GM18519 (cell line): ENCODE measurements around the gene B3GLCT.

ENCODE experiments used
- ATAC-seq: cut with Tn5 transposase; IDR thresholded peaks from one replicate; pipeline ENCODE4 v1.9.1; 2021; ENCODE audit warnings: mild to moderate bottlenecking, moderate library complexity; ENCODE audit not compliant: unreplicated experiment, low FRiP score

The B3GLCT gene

DNA sequence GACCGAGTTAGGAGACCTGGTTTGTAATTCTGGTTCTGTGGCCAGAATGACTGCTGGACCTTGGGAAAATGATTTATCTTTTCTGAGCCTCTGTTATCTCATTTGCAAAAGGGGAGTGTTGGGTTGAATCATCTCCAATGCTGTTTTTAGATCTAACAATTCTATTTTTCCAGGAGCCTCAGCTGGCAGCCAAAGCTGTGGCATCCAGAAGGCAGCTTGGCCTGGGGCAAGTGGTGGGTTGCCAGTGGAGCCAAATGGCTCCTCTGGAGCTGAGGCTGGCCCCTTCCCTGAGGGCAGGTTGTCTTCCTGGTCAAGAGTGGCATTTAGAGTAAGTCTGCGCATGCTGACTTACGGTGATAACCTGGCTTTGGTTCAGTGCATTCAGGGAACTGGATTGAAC lies 21.3 kb downstream of the B3GLCT start:
- ATAC-seq = no peak

DNA sequence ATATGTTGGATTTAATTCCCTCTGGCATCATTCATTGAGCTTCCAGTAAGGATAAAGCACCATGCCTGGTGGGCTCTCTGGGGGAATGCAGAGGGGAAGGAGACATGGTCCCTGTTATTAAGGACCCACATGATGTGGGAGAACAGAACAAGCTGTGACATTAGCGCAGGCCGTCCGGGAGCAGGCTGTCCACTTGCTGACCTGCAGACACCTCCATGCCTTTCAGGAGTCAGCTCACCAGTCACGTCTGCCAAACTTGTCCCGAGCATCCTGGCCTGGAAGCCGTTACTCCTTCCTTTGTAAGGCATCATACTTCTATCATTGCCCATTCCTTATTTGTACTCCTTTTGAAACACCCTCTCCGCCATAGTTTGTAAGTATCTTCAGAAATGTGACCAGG lies 23.4 kb downstream of the B3GLCT start:
- no peak for ATAC-seq

DNA sequence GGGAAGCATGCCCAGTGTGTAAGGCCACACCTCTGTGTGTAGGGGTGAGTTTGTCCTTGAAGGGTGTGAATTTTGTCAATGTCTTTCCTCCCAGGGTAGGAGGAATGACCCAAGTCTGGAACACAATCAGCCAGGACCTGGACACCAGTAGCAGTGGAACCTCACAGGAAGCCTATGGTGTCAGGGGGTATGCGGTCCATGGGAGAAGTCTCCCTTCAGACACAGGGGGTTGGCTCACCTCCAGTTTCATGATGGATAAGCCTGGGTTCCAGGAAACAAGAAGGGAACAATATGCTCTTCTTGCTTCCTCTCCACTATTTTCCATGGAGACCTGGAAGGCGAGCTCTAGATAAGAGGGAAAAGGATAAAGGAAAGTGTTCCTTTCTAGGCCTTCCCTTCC lies 23.9 kb downstream of the B3GLCT start:
- no peak for ATAC-seq

- ATAC-seq = no peak
Measured at GRCh38 chr13:31224174-31224669, 24.4 kb downstream of the B3GLCT start.

GRCh38 chr13:31224963-31225559 lies 25.3 kb downstream of the B3GLCT start:
- no peak for ATAC-seq

DNA sequence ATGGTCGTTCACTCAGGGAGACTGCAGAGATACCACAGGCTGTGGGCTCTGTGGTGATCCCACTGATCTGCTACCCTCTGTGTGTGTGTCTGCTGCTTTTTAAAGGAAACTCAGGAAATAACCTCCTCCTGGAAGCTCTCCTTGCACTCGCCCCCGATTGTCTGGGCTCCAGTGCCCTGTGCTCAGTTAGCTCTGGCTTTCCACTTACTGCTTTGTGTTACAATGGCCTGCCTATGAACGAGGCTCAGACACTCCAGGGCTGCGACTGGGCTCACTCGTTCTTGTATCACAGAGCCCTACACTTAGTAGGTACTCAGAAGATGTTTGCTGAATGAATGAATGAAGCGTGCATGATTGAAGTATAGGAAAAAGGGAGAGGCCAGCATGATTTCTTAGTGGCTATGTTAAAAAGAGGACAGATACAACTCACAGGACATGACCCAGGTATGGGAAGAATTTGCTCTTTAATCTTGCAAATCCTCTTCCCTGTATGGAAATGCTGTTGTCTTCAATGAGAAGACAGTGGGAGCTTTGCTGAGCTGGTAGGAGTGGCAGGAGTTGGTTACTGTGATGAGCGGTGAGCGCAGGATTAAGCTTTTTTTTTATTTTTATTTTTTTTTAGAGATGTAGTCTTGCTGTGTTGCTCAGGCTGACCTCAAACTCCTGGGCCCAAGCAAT lies 26.4 kb downstream of the B3GLCT start:
- ATAC-seq = no peak

DNA sequence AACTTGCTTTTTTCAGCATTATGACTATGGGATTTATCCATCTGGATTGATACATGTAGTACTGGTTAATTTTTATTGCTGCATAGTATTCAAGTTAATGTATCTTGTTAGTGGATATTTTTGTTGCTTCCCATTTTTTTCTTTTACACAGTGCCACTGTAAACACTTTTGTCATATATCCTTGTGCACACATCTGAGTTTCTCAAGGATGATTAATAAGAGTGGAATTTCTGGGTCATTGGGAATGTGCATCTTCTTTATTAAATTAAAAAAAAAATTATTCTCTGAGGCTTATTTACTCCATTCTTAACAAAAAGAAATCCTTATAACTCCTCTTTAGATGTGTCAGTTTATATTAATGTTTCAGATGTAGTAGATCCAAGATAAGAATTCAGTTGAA lies 27.3 kb downstream of the B3GLCT start:
- no peak for ATAC-seq

DNA sequence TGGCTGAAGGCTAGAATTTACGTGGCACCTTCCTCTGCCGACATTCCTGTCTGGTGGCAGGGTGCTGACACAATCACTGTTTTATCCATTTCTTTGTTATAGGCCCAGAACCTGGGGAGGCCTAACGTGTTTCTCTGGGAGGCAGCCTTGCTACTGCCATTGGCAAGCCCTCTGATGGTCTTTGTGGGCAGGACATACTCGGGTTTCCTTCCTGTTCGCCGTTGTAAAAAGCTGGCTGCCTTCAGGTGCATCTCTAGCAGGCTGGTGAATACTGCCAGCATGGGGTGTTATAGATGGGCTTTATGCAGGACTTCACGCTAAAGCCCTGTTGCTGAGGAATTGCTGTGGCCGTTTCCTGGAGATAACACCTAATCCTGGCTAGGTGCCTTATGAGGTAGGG lies 28.1 kb downstream of the B3GLCT start:
- no peak for ATAC-seq

DNA sequence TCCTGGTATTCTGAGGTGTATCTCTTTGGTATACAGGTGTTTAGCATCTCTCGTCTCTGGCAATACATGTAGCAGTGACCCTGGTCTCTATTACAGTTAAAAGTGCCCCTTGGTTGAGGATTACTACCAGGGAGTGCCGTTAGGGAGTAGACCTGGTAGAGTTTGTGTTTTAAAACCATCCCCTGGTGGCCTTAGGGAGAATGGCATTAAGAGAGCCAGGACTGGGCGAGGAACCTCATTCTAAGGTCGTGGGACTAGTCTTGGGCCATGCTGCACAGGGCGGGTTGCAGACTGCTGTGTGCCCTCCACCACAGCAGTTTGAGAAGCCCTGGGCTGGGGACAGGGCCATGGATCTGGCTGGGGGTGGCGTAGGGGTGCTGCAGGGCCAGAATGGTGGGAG lies 35.0 kb downstream of the B3GLCT start:
- no peak for ATAC-seq

DNA sequence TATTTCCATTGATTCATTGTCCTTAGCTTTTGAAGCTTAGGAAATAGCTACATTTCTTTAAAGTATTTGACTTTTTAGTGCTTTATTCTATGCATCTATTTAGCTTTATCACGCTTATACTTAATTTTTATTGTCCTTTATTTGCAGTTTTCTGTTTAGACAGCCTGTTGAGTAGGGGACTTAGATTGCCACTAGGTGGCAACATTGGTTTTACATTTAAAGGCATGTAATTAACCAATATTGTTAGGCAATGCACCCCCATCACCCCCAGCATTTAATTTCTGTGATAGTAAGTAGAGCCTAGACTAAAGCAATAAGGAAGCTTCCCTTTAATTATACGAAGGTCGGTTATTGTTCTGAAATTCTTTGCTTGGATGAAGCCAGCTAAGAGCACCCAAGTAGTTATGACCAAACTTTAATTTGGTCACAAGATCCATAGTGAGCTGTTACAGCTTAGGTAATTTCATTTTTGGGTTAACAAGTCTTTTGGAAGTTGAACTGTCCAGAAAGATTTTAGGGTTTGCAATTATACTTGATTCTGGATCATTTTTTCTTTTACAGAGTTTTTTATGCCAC lies 36.5 kb downstream of the B3GLCT start:
- peak; percentile 51 for ATAC-seq

GRCh38 chr13:31240921-31241320 lies 41.1 kb downstream of the B3GLCT start:
- no peak for ATAC-seq

DNA sequence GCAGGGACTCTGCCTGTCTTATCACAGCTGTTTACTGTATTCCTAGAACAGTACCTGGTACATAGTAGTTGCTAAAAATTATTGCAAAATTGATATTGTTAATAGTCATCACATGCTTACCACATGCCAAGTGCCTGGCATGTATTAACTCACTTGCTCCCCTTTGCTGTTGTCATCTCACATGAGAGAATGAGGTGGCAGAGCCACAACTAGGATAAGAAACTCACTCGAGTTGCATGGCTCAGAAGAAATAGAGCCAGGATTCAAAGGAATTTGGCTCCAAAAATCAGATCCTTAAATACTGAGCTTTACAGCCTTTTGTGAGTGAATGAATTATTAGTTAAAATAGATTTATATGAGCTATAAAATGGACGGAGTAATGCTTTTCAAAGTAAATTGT lies 42.6 kb downstream of the B3GLCT start:
- ATAC-seq = no peak

DNA sequence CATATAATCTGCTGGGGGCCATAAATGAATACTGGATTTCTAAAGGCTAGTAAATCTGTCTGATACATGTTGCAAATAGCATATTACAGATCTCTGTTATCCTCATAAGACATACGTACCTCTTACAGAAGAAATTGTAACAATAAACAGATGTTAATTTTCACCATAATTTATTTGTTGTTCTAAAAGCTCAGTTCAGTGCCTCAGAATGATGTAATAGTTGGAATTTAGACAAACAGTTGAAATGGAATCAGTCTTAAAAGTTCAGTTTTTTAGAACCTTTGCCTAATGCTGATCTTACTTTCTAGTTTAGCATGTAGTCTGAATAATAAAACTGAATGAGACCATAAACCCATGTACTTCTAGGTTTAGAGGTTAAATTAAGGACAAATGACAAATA lies 43.1 kb downstream of the B3GLCT start:
- no peak for ATAC-seq

GRCh38 chr13:31245598-31246373 lies 46.0 kb downstream of the B3GLCT start:
- no peak for ATAC-seq

- ATAC-seq = no peak
Measured at GRCh38 chr13:31246918-31247317, 47.1 kb downstream of the B3GLCT start.

DNA sequence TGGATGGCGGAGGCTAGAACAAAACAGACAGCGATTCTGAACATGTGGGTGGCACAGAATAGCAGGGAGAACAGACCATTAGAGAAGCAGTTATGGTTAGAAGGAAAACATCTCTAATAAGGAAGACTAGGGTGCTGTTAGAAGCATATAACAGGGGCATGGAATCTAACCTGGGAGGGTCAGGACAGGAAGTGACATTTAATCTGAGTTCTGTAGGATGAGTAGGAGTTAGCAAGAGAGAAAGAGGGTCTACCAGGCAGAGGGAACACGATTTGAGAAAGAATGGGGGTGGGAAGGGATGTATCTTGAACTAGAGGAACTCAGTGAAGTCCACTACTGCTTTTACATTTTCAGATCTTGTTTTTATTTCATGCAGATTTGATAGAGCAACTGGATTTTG lies 48.6 kb downstream of the B3GLCT start:
- no peak for ATAC-seq

DNA sequence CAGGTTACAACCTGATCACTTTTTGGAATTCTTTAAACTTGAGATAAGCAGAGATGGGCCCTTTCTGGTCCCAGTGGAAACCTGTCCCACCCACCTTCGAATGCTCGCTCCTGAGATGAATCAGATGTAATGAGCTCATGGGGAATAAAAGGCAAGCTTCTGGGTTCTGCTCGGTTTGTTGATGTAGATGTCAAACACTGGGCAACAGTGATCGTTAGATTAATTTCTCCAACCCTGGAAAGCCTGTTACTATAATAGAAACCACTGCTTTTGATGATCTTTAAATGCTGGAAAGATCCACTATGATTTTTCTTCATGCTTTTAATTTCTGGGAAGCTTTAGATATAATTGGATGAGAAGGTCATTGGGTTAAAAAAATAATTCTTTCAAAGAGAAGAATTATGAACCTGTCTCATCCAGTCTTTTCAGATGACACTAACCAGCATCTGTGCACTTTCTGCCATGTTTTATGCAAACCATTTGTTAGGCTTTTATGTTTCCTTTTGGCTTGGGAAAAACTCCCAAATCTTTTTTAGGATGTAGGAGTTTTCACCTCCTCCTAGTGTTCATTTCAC lies 49.3 kb downstream of the B3GLCT start:
- no peak for ATAC-seq

GRCh38 chr13:31250435-31250834 lies 50.7 kb downstream of the B3GLCT start:
- ATAC-seq = no peak

- ATAC-seq = no peak
Measured at GRCh38 chr13:31261241-31261640, 61.5 kb downstream of the B3GLCT start.

- no peak for ATAC-seq
Measured at GRCh38 chr13:31263346-31263745, 63.6 kb downstream of the B3GLCT start.

- ATAC-seq = no peak
Measured at GRCh38 chr13:31264151-31264550, 64.4 kb downstream of the B3GLCT start.
